Stimulated activated CD4-positive, alpha-beta T cell treated with anti-CD3 and anti-CD28 coated beads, Interleukin-1b, Interleukin-23, amount 100 ng/mL, for 24 hours (primary cell): Measurements from ENCODE around the gene IFNGR1.
"Not testable (repeated sequence)": the region's sequence is repeated elsewhere in the genome, so short reads cannot be mapped to it uniquely, and the experiment has no call there.

Experiments used
- DNase-seq, 4 experiments: peaks; one replicate each; pipeline ENCODE4 v3.0.0-alpha.2; 2020; ENCODE audit warnings: low read depth in 4 of 4, low spot score in 1 of 4

Gene IFNGR1

GRCh38 chr6:137213813-137214212 lies 5.4 kb downstream of the IFNGR1 start:
- DNase-seq = no peak

- no peak for DNase-seq
These were observed 5.8 kb downstream of the IFNGR1 start for GRCh38 chr6:137213331-137213740.

- DNase-seq = no peak
These were observed 7.3 kb downstream of the IFNGR1 start for GRCh38 chr6:137211910-137212309.

GRCh38 chr6:137210903-137211302 lies 8.3 kb downstream of the IFNGR1 start:
- DNase-seq = no peak

GRCh38 chr6:137208279-137208678 lies 10.9 kb downstream of the IFNGR1 start:
- DNase-seq = no peak

- not testable (repeated sequence) for DNase-seq
These were observed 11.7 kb downstream of the IFNGR1 start for GRCh38 chr6:137207457-137207856.

- no peak for DNase-seq
These were observed 12.6 kb downstream of the IFNGR1 start for GRCh38 chr6:137206577-137206976.

GRCh38 chr6:137203256-137203655 lies 15.9 kb downstream of the IFNGR1 start:
- DNase-seq = no peak

GRCh38 chr6:137202078-137202477 lies 17.1 kb downstream of the IFNGR1 start:
- DNase-seq = no peak

- no peak for DNase-seq
These were observed 18.2 kb downstream of the IFNGR1 start for GRCh38 chr6:137201006-137201405.

- DNase-seq = no peak
These were observed 18.9 kb downstream of the IFNGR1 start for GRCh38 chr6:137200288-137200687.

GRCh38 chr6:137197684-137198645 lies 21.2 kb downstream of the IFNGR1 start:
- no peak for DNase-seq

- no peak for DNase-seq
These were observed 25.7 kb downstream of the IFNGR1 start for GRCh38 chr6:137193256-137194070.

- DNase-seq = no peak
These were observed 26.4 kb downstream of the IFNGR1 start for GRCh38 chr6:137192821-137193220.

- DNase-seq = no peak
These were observed 27.5 kb downstream of the IFNGR1 start for GRCh38 chr6:137191670-137192069.

GRCh38 chr6:137191236-137191635 lies 27.9 kb downstream of the IFNGR1 start:
- no peak for DNase-seq

GRCh38 chr6:137190583-137191094 lies 28.5 kb downstream of the IFNGR1 start:
- no peak for DNase-seq

GRCh38 chr6:137188855-137189254 lies 30.3 kb downstream of the IFNGR1 start:
- no peak for DNase-seq

GRCh38 chr6:137185290-137185689 lies 33.9 kb downstream of the IFNGR1 start:
- DNase-seq = no peak

- DNase-seq = no peak
These were observed 36.5 kb downstream of the IFNGR1 start for GRCh38 chr6:137182654-137183073.

- DNase-seq = no peak
These were observed 37.1 kb downstream of the IFNGR1 start for GRCh38 chr6:137181891-137182653.
